ENCODE measurements around the gene SCUBE1.

The SCUBE1 gene

DNA sequence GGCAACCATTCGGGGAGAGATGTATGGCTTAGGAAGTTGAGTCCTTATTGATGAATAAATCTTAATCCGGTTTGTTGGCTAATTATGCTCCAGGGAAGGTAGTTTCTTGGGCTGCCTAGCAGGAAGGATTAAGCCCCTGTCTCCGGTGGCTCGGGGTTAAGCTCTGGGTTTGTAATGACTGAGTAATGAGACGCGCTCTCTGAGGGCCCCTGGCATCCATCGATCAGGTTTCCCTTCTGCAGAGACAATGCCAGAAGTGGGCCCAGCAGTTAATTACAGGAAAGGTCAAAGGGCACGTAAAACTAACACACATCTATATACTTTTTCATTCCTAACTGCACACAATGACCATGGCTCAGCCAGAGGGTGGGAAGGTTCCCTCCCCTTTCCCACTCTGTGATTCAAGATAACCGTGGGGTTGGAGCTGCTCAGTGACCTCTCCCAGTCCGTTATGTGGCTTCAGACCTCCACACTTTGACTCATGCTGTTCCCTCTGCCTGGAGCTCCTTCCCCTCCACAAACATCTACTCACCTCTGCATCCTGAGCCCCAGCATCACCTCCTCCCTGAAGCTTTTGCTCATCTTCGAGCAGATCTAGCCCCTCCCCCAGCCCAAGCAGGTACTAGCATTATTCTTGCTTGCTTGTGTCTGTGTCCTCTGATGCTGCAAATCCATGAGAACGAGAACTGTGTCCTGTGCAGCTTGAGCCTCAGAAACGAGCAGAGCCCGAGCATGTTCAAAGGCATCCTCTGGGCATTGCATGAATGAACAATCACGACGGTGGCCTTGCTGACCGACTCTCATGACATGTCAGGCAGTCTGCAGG lies 16.6 kb downstream of the SCUBE1 start:
- DNase-seq (ENCODE audit: low spot score) = no peak

- DNase-seq (ENCODE audit: low spot score) = no peak
Measured at GRCh38 chr22:43325176-43325575, 18.0 kb downstream of the SCUBE1 start.

GRCh38 chr22:43320943-43321900 lies 21.9 kb downstream of the SCUBE1 start:
- no peak for DNase-seq (ENCODE audit: low spot score)

DNA sequence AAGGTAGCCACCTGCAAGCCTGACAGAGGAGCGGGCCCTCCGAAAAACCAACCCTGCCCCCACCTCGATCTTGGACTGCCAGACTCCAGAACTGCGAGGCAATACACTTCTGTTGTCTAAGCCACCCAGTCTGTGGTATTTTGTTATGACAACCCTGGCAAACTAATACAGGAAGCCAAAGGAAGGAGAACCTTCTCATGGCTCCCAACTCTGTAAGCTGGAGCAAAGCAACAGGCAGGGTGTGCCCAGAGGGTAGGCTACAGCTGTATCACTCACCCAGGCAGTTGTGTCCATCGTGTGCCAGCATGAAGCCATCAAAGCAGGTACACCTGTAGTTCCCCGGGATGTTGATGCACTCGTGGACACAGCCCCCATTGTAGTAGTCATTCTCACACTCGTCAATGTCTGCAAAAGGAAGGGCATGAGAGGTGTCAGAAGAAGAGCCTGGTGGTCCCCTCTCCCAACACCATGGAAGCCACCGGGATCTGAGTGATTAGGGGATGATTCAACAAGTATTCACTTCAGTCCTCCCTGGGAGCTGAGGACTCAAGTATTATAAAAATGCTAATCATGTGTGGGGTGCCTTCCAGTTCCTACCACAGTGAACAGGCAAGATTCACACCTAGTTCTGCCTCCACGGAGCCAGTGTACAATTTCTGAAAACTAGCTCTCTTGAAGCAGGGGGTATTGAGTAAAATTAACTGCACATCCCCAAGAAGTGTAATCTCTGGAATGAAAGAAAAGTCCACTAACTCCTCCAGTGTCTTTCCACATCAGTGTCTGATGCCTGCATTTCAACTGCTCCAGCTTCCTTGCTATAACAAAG lies 23.3 kb downstream of the SCUBE1 start:
- DNase-seq (ENCODE audit: low spot score) = no peak

GRCh38 chr22:43317239-43317638 lies 25.9 kb downstream of the SCUBE1 start:
- DNase-seq (ENCODE audit: low spot score) = no peak

- no peak for DNase-seq (ENCODE audit: low spot score)
Measured at GRCh38 chr22:43315687-43316217, 27.4 kb downstream of the SCUBE1 start.

DNA sequence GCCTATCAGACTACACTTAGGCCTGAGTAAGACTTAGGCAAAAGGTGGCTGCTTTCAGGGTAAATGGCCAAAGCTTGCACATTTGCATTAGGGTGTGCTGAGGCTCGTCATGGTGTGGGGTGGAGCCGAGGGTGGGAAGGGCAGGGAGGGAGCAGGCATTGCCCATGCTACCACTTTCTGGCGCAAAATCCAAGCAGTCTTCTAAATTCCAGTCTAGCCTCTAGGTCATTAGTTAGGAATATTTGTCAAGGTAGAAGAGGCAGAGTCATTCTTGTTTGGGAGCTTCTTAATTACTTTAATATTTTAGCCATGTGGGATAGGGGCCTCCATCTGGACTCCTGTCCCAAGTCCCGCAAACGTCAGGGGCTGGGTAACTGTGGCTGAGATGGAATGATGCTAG lies 28.6 kb downstream of the SCUBE1 start:
- no peak for DNase-seq (ENCODE audit: low spot score)

DNA sequence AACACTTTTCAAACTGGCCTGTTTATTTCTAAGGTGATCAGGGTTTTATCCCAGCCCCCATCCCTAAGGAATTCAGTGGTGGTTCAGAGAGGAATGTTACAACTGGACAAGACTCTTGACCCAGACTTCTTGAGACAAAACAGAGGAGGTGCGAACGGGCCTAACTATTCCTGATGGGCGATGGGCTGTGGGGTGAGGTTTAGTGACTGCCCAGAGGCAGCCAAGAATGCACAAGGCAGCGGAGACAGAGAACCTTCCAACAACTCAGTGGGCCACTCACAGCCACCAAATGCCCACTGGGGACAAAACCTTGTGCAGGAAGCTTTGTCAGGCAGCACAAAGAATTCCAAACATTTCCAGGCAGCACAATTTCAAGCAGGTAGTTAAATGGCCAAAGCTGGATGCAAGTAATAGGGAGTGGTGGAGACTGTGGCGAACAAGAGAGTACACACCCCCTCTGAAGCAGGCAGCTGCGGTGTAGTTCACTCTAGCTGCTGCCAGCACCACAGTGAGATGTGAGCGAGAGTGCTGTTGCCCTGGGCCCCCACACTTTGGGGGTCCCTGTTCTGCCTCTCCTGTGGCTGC lies 29.2 kb downstream of the SCUBE1 start:
- DNase-seq (ENCODE audit: low spot score) = no peak

GRCh38 chr22:43313244-43313889 lies 29.8 kb downstream of the SCUBE1 start:
- DNase-seq (ENCODE audit: low spot score) = no peak

DNA sequence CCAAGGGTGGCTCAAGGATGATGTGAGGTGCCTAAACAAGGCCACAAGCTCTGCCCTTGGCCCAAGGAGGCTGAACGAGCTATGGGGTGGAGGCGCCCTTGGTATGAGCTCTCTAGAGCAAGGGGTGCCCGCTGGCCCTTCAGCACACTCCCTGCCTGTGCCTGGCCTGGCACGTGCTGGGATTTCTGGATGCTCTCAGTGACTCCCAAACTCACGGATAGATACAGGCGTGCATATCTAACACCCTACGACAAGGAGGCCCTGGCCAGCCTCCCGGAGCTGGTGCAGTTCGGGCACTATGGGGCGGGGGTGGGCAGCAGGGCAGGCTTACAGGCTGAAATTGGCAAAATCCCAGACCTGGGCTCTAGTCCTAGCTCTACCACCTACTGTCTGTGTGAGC lies 30.6 kb downstream of the SCUBE1 start:
- no peak for DNase-seq (ENCODE audit: low spot score)

DNA sequence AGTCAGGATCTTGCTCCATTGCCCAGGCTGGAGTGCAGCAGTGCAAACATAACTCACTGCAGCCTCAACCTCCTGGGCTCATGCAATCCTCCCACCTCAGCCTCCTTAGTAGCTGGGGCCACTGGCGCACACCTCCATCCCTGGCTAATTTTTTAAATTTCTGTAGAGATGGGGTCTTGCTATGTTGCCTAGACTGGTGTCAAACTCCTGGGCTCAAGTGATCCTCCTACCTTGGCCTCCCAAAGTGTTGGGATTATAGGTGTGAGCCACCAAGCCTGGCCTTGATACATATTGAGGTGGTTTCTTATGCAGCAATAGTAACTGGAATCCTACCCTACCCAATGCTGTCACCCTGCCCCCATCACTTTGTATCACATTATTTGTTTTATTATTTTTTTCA lies 32.4 kb downstream of the SCUBE1 start:
- no peak for DNase-seq (ENCODE audit: low spot score)

GRCh38 chr22:43310311-43310710 lies 32.9 kb downstream of the SCUBE1 start:
- no peak for DNase-seq (ENCODE audit: low spot score)

DNA sequence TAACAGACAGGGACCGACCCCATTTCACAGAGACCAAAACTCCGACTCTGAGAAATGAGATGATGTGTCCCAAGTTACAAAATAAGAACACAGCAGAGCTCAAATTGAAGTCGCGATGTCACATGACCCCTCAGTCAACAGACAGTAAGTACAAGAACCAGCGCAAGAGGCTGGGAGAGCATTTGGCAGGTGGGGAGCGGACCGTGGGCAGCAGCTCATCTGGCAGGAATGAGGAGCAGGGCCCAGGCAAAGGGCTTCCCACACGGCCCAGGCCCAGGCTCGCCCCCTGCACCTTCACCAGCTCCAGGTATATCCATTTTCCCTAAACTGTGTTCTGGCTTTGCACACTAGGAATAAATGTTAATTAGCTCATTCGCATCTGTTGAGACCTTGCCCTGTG lies 34.3 kb downstream of the SCUBE1 start:
- DNase-seq (ENCODE audit: low spot score) = no peak

- no peak for DNase-seq (ENCODE audit: low spot score)
Measured at GRCh38 chr22:43308060-43308830, 34.9 kb downstream of the SCUBE1 start.

- DNase-seq (ENCODE audit: low spot score) = no peak
Measured at GRCh38 chr22:43305806-43306205, 37.4 kb downstream of the SCUBE1 start.

DNA sequence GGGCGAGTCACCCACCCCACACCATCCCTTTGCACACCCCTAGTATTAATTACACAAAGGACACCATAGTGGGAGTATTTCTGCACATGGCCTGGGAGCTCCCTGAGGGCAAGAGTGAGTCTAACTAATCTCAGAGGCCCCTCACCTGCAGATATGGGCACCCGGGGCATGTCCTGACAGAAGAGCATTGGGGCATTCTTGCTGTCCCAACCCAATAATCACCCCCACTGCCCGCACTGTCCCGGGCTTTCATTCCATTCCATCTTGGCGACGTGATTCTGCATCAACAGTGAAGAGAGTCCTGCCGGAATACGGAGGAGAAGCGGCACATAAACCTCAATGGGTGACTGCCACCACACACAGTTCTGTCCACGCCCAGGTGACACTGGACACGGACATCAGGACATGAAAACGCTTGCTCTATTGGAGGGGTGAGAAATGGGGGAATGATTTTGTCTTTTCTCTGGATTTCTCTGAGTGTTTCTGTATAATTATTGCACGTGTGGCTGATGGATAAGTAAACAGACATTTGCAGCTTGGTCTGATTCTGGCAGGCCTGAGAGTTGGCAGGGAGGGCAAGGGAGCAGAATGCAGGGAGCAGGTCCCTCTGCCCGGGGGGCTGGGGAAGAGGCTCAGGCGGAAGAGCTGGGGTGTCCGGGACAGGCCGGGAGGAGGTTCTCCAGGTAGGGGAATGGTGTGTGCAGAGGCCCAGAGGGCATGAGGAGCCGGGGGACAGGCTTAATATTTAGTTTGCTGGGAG lies 38.2 kb downstream of the SCUBE1 start:
- no peak for DNase-seq (ENCODE audit: low spot score)

- no peak for DNase-seq (ENCODE audit: low spot score)
Measured at GRCh38 chr22:43303751-43304150, 39.4 kb downstream of the SCUBE1 start.

- DNase-seq (ENCODE audit: low spot score) = no peak
Measured at GRCh38 chr22:43303166-43303565, 40.0 kb downstream of the SCUBE1 start.

DNA sequence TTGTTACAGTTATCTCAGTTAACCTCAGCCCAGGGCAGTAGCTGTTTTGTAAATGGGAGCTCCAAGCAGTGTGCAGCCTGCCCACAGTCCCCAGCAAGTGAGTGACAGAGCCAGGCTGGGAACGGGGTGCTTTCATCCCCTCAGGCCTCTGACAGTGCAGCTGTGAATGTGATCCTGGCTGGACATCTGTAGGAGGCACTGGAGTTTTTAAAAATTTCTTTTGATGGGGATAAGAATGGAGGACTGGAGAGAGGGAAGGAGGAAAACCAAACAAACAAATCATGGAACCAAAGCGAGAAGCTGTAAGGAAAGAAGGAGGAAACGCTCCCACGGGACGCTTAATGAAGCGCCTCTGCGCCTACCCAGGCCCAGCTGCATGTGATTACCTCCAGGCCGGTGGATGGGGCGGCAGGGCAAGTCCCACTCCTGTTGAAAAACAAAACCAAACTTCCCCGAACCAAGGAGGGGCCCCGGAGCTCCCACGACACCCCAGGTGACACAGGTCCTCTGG lies 40.6 kb downstream of the SCUBE1 start:
- DNase-seq (ENCODE audit: low spot score) = no peak

Measured in COLO829 (cell line).